GM23248 (cell line): ENCODE measurements around the gene CKAP5. TPM values are rescaled to one million over a fixed set of nuclear protein-coding genes. Genes with fewer than 3 reads are reported as not detected.
A peak's percentile ranks its signal among the peaks of the same experiment; 100 is the strongest.

Source experiments
- DNase-seq: peaks from one replicate; pipeline ENCODE4 v3.0.0-alpha.2; 2015
- H2AFZ ChIP-seq: fragments of 200-600 bp; sonication (generic); 2 replicates; pipeline ENCODE4 v1.6.1; 2016; ENCODE audit warnings: antibody characterized with exemption
- H3F3A ChIP-seq: fragments of 200-600 bp; sonication (generic); 2 replicates; pipeline ENCODE4 v1.6.1; 2016; ENCODE audit warnings: mild to moderate bottlenecking, antibody characterized with exemption, mixed run types; ENCODE audit not compliant: insufficient read depth
- H3K27ac ChIP-seq: fragments of 200-600 bp; sonication (generic); 2 replicates; pipeline ENCODE4 v1.5.1; 2016; ENCODE audit warnings: mild to moderate bottlenecking
- H3K27me3 ChIP-seq: fragments of 200-600 bp; sonication (generic); replicated peaks from 2 replicates; pipeline ENCODE4 v1.6.1; 2016; ENCODE audit warnings: mild to moderate bottlenecking; ENCODE audit not compliant: insufficient read depth
- H3K36me3 ChIP-seq: fragments of 200-600 bp; sonication (generic); 2 replicates; pipeline ENCODE4 v1.6.1; 2016; ENCODE audit warnings: low read depth, mild to moderate bottlenecking
- H3K4me1 ChIP-seq: fragments of 200-600 bp; sonication (generic); 2 replicates; pipeline ENCODE4 v1.6.1; 2016; ENCODE audit warnings: mild to moderate bottlenecking; ENCODE audit not compliant: insufficient read depth
- H3K4me2 ChIP-seq: fragments of 200-600 bp; sonication (generic); one replicate; pipeline ENCODE4 v1.6.1; 2016; ENCODE audit warnings: mild to moderate bottlenecking; ENCODE audit not compliant: unreplicated experiment
- H3K4me3 ChIP-seq: fragments of 200-600 bp; sonication (generic); 2 replicates; pipeline ENCODE4 v1.5.1; 2016; ENCODE audit warnings: mild to moderate bottlenecking
- H3K79me2 ChIP-seq: fragments of 200-600 bp; sonication (generic); 2 replicates; pipeline ENCODE4 v1.6.1; 2016; ENCODE audit warnings: mild to moderate bottlenecking; ENCODE audit not compliant: insufficient read depth
- H3K9ac ChIP-seq: fragments of 200-600 bp; sonication (generic); 2 replicates; pipeline ENCODE4 v1.6.1; 2016; ENCODE audit warnings: mild to moderate bottlenecking
- H3K9me2 ChIP-seq: fragments of 200-600 bp; sonication (generic); 2 replicates; pipeline ENCODE4 v1.6.1; 2016; ENCODE audit warnings: mixed run types, mild to moderate bottlenecking, moderate library complexity; ENCODE audit not compliant: insufficient read depth
- H3K9me3 ChIP-seq: fragments of 200-600 bp; sonication (generic); one replicate; pipeline ENCODE4 v1.6.1; 2017; ENCODE audit warnings: low read depth
- H4K20me1 ChIP-seq: fragments of 200-600 bp; sonication (generic); 2 replicates; pipeline ENCODE4 v1.6.0; 2016; ENCODE audit not compliant: insufficient read depth
- EZH2 ChIP-seq: fragments of 200-600 bp; sonication (generic); IDR thresholded peaks from 2 replicates; pipeline ENCODE4 v1.6.1; 2018; ENCODE audit warnings: antibody characterized with exemption, mild to moderate bottlenecking; ENCODE audit not compliant: insufficient read depth, poor library complexity, severe bottlenecking
- EZH2phosphoT487 ChIP-seq: fragments of 200-600 bp; sonication (generic); IDR thresholded peaks from 2 replicates; pipeline ENCODE4 v1.6.1; 2018; ENCODE audit warnings: antibody characterized with exemption, moderate library complexity, mild to moderate bottlenecking, low read depth; ENCODE audit not compliant: insufficient read depth
- WGBS, 2 experiments: methylation state at CpG; one replicate each; pipeline ENCODE4 v1.1.6; 2015 to 2017; ENCODE audit warnings: low lambda C conversion rate in 2 of 2, low coverage in 1 of 2; ENCODE audit errors: missing lambda C conversion rate in 2 of 2; 5-methylcytosine and 5-hydroxymethylcytosine counted together
- in situ Hi-C: fragments of 300-500 bp; cut with MboI; formaldehyde crosslinking; loops from 2 replicates; pipeline ENCODE4 v1.15.0; 2020
- polyA plus RNA-seq: library from polyadenylated mRNA; unstranded; fragments of >200 nt; fragmentation: Nextera tagmentation; extraction: Ambion mirVana; gene quantifications from 2 replicates; pipeline ENCODE4 v1.2.1, GENCODE V29; 2016
- total RNA-seq: library from RNA; depleted of rRNA; stranded (reverse); fragments of >200 nt; shearing (Covaris generic); gene quantifications from 2 replicates; pipeline ENCODE4 v1.2.3, GENCODE V29; 2014

Gene CKAP5
- total and polyA plus RNA-seq, 2 experiments from 2014 or later = 35.2 to 47.6 TPM

- WGBS, 2 experiments = 86 to 93% methylated on average over 4 of the region's 4 CpGs
- no peaks in the 10 kb centered on the region for H3K9me2 ChIP-seq
- H3K4me3 ChIP-seq = no peak overlapping the region
- H3K79me2 ChIP-seq = peaks cover 100% of the 10 kb centered on the region
- TF ChIP-seq EZH2phosphoT487 (no peak), EZH2 (no peak)
- no peaks in the 10 kb centered on the region for H3K27me3 ChIP-seq
- H3K9ac ChIP-seq = no peak overlapping the region
- no peak overlapping the region for H3K4me2 ChIP-seq
- DNase-seq = no peak
- no peaks in the 10 kb centered on the region for H4K20me1 ChIP-seq
- no peak overlapping the region for H3K27ac ChIP-seq
- no peak overlapping the region for H2AFZ ChIP-seq
- in situ Hi-C loops = no loop called here
- H3F3A ChIP-seq = no peaks in the 10 kb centered on the region
- no peaks in the 10 kb centered on the region for H3K9me3 ChIP-seq
- no peaks in the 10 kb centered on the region for H3K4me1 ChIP-seq
- no peaks in the 10 kb centered on the region for H3K36me3 ChIP-seq
These were observed 11.3 kb downstream of the CKAP5 start for GRCh38 chr11:46834821-46835220.

GRCh38 chr11:46832511-46833214 lies 13.4 kb downstream of the CKAP5 start:
- WGBS, 2 experiments = 86% methylated on average over 5 of the region's 5 CpGs
- in situ Hi-C loops = no loop called here

GRCh38 chr11:46827995-46828394 lies 18.1 kb downstream of the CKAP5 start:
- no peak overlapping the region for H3K9ac ChIP-seq
- WGBS, 2 experiments = 29 to 36% methylated on average over 1 of the region's 1 CpG
- 0 out of 2 replicates have a peak overlapping the region, but pooled peaks have one; percentile 5 for H3K27ac ChIP-seq
- peaks cover 26% of the 10 kb centered on the region for H3K4me1 ChIP-seq
- no peaks in the 10 kb centered on the region for H3K9me3 ChIP-seq
- H3K36me3 ChIP-seq = no peaks in the 10 kb centered on the region
- H3K27me3 ChIP-seq = no peaks in the 10 kb centered on the region
- TF ChIP-seq EZH2phosphoT487 (no peak), EZH2 (no peak)
- H3F3A ChIP-seq = peaks cover 22% of the 10 kb centered on the region
- no peaks in the 10 kb centered on the region for H4K20me1 ChIP-seq
- H3K4me3 ChIP-seq = no peak overlapping the region
- in situ Hi-C loops = no loop called here
- no peak overlapping the region for H2AFZ ChIP-seq
- DNase-seq = peak; percentile 36
- H3K4me2 ChIP-seq = no peak overlapping the region
- peaks cover 100% of the 10 kb centered on the region for H3K79me2 ChIP-seq
- no peaks in the 10 kb centered on the region for H3K9me2 ChIP-seq

More at GRCh38 chr11:46832511-46833214, 13.4 kb downstream of the CKAP5 start:
- no peak for DNase-seq
- TF ChIP-seq EZH2 = no peak
- TF ChIP-seq EZH2phosphoT487 = no peak
- H4K20me1 ChIP-seq = no peaks in the 10 kb centered on the region
- peaks cover 10% of the 10 kb centered on the region; the same call in 1 of the 2 replicates for H3F3A ChIP-seq
- peaks cover 11% of the 10 kb centered on the region for H3K4me1 ChIP-seq
- peaks cover 100% of the 10 kb centered on the region for H3K79me2 ChIP-seq
- H3K9ac ChIP-seq = no peak overlapping the region
- H3K9me2 ChIP-seq = no peaks in the 10 kb centered on the region
- H3K9me3 ChIP-seq = no peaks in the 10 kb centered on the region
- no peak overlapping the region for H3K27ac ChIP-seq
- no peak overlapping the region for H2AFZ ChIP-seq
- H3K36me3 ChIP-seq = no peaks in the 10 kb centered on the region
- H3K27me3 ChIP-seq = no peaks in the 10 kb centered on the region
- H3K4me2 ChIP-seq = no peak overlapping the region
- H3K4me3 ChIP-seq = no peak overlapping the region

- in situ Hi-C loops = no loop called here
- H3K9me3 ChIP-seq = no peaks in the 10 kb centered on the region
- TF ChIP-seq EZH2 = no peak
- TF ChIP-seq EZH2phosphoT487 = no peak
- peaks cover 26% of the 10 kb centered on the region for H3K4me1 ChIP-seq
- H3F3A ChIP-seq = peaks cover 22% of the 10 kb centered on the region
- peak overlapping the region; percentile 86 for H3K4me3 ChIP-seq
- H2AFZ ChIP-seq = peak overlapping the region; percentile 75
- WGBS, 2 experiments = 1 to 2% methylated on average over 28 to 32 of the region's 32 CpGs
- H3K36me3 ChIP-seq = no peaks in the 10 kb centered on the region
- H3K27ac ChIP-seq = peak overlapping the region; percentile 45
- no peaks in the 10 kb centered on the region for H4K20me1 ChIP-seq
- H3K27me3 ChIP-seq = no peaks in the 10 kb centered on the region
- no peaks in the 10 kb centered on the region for H3K9me2 ChIP-seq
- H3K9ac ChIP-seq = peak overlapping the region; percentile 71
- peaks cover 100% of the 10 kb centered on the region for H3K79me2 ChIP-seq
- DNase-seq = peak; percentile 92
- H3K4me2 ChIP-seq = peak overlapping the region; percentile 83
These were observed 19.6 kb downstream of the CKAP5 start for GRCh38 chr11:46826310-46827044.
